Hippocampal formation (tissue), 2 donors: ENCODE results near the gene SNRNP27.

ENCODE experiments used
- DNase-seq, 2 donors: peaks; one replicate each; lab custom pipeline; 2025; lab: John Stamatoyannopoulos, UW

SNRNP27 gene

GRCh38 chr2:69916106-69916505, 22.4 kb downstream of the SNRNP27 start:
- DNase-seq, result no peak

GRCh38 chr2:69917852-69918251, 24.1 kb downstream of the SNRNP27 start:
- DNase-seq, result no peak

DNA sequence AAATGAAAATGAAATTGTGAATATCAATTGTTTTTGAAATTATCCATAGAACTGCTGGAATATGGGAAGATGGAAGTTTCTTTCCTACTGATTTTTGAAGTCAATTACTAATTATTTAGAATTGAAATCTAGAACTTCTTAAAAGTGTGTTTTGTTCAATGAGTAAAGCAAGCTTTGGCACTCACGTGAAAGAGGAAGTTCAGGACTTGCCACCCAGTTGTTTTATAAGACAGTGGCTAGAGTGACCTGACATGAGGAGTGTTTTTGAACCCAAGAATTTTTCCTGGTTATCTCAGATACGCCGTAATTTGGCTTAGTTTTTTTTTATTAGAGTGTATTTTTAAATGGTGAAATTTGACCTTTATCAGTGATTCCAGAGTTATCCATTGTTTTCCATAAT, 24.6 kb downstream of the SNRNP27 start:
- DNase-seq, result no peak

- no peak for DNase-seq
These were observed 29.4 kb downstream of the SNRNP27 start for GRCh38 chr2:69923116-69923515.

- DNase-seq, result no peak
These were observed 33.2 kb downstream of the SNRNP27 start for GRCh38 chr2:69926849-69927515.

- no peak for DNase-seq
These were observed 38.3 kb downstream of the SNRNP27 start for GRCh38 chr2:69931832-69932595.

GRCh38 chr2:69932596-69932922, 38.8 kb downstream of the SNRNP27 start:
- DNase-seq, result no peak

DNA sequence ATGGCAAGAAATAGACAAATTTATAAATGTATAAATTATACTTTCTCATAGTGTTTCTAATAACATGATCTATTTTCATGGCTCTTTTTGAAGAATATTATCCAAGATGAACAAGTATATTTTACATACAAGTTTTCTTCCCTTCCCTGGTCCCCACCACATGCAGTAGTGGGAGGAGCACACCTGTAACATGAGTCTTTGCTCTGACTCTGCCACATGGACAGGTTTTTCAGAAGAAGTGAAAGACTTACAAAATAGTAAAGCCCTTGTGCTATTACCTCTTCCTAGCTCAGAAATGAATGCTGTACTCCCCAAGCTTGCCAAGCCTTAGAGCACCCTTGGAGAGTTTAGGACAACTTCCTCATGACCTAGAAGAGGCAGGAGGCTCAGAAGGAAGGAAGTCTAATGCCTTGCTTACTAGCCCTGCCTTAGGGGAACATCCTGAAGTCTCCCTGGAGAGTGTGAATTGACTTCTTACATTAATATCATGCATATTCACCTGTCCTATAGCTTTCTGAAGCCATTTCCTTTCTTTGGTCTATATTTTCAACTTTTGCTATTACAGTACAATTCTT, 39.6 kb downstream of the SNRNP27 start:
- no peak for DNase-seq

GRCh38 chr2:69933839-69934613, 40.3 kb downstream of the SNRNP27 start:
- no peak for DNase-seq

- DNase-seq, result no peak
These were observed 40.8 kb downstream of the SNRNP27 start for GRCh38 chr2:69934614-69934908.

- DNase-seq, result no peak
These were observed 41.3 kb downstream of the SNRNP27 start for GRCh38 chr2:69935011-69935410.

GRCh38 chr2:69936906-69937305, 43.1 kb downstream of the SNRNP27 start:
- no peak for DNase-seq

- no peak for DNase-seq
These were observed 44.2 kb downstream of the SNRNP27 start for GRCh38 chr2:69937968-69938367.

GRCh38 chr2:69939722-69940121, 46.0 kb downstream of the SNRNP27 start:
- DNase-seq, result no peak

DNA sequence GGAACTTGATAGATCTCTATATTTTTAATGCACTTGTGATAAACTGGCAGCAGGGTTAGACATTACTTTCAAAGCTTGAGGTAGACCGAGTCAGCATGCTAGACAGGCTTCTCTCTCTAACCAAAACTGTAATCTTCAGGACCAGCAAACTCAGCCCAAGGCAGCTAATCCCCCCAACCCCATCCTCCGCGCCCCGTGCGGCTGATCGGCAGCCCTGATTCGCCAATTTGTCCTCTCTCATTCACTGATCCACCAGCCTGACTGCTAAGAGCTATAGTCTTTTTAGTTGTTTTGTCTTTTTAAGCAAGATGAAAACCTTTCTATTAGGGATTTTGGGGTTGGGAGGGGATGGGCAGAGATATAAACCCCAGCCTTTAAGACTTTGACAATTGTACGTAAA, 46.9 kb downstream of the SNRNP27 start:
- DNase-seq, result no peak

GRCh38 chr2:69943000-69943842, 49.5 kb downstream of the SNRNP27 start:
- DNase-seq, result no peak

GRCh38 chr2:69943843-69944525, 50.2 kb downstream of the SNRNP27 start:
- no peak for DNase-seq

DNA sequence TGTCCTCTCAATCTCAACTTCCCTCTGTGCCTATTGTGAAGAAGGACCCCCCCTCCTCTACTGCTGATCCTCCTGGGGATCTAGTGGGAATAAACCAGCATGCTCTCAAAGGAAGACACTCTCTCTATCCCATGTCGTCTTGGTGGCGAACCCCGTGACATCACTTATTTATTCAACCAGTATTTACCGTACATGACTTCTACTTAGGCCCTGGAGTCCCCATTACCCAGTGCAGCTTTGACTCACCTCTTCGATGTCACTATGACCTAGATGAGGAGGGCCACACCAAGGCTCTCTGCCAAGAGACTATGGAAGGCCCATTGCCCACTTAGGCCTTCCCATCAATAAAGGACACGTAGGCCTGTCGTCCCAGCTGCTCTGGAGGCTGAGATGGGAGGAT, 51.0 kb downstream of the SNRNP27 start:
- DNase-seq, result no peak

- no peak for DNase-seq
These were observed 51.7 kb downstream of the SNRNP27 start for GRCh38 chr2:69945441-69945840.

GRCh38 chr2:69945941-69946340, 52.2 kb downstream of the SNRNP27 start:
- no peak for DNase-seq
